ENCODE measurements around the gene CPSF4.
A peak's percentile ranks its signal among the peaks of the same experiment; 100 is the strongest.
"Not testable (repeated sequence)": the region's sequence is repeated elsewhere in the genome, so short reads cannot be mapped to it uniquely, and the experiment has no call there.

Gene CPSF4

DNA sequence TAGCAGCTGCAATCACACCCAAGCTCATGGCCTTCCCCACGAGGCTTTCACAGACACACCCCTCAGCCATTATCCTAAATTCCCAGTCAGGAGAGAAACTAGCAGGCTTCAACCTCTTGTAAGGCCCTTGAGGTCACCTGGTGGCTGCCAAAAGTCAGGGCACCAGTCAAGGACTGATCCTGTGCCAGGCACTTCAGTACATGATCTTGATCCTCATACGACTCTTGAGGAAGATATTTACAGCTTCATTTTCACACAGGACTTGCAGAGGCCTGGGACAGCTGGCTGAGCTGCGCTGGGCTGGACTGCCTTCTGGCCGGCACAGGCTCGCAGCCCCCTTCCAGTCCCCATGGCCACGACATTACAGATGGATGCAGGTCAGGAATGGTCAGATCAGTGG lies 39.1 kb upstream of the CPSF4 start:
- peaks cover 61% of the 10 kb centered on the region for H3K36me3 Mint-ChIP-seq (ENCODE audit: insufficient read depth)
- no peak for DNase-seq
- H3K27me3 Mint-ChIP-seq, result no peaks in the 10 kb centered on the region
- H3K9me3 Mint-ChIP-seq, result no peaks in the 10 kb centered on the region
- H3K27ac Mint-ChIP-seq, result no peak overlapping the region
- H3K4me3 Mint-ChIP-seq, result no peak overlapping the region
- peaks cover 23 to 32% of the 10 kb centered on the region in 2 donors for H3K4me1 Mint-ChIP-seq (ENCODE audit: low read depth in 2 of 2)
- ATAC-seq (replicated peaks), result no peak

- no peaks in the 10 kb centered on the region for H3K9me3 Mint-ChIP-seq
- ATAC-seq (replicated peaks) (no peak), DNase-seq (no peak)
- no peaks in the 10 kb centered on the region for H3K27me3 Mint-ChIP-seq
- H3K4me3 Mint-ChIP-seq, result no peak overlapping the region
- no peak overlapping the region for H3K27ac Mint-ChIP-seq
- peaks cover 37 to 44% of the 10 kb centered on the region in 2 donors for H3K4me1 Mint-ChIP-seq (ENCODE audit: low read depth in 2 of 2)
- H3K36me3 Mint-ChIP-seq (ENCODE audit: insufficient read depth), result peaks cover 52% of the 10 kb centered on the region
Measured at GRCh38 chr7:99402854-99403253, 35.9 kb upstream of the CPSF4 start.

DNA sequence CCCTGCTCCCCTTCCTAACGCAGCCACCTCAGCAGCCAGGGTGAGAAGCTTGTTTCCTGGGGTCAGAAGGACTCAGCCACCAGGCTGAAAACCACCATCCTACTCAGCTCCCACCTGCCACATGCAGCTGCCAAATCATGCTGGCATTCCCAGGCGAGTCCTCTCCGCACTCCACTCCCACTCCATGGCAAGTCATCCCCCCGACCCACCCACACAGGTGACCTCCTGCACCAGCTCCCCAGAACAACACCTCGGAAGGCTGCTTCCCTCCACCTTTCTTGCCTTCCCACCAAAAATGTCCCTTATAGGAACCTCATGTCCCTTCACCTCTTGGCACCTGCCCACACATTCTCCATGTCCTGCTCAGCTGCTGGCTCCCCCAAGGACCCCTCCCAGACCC lies 35.0 kb upstream of the CPSF4 start:
- Mint-ChIP-seq H3K4me1 (ENCODE audit: low read depth in 2 of 2) (peaks cover 38% of the 10 kb centered on the region in 2 donors), H3K36me3 (ENCODE audit: insufficient read depth) (peaks cover 57% of the 10 kb centered on the region), H3K27me3 (no peaks in the 10 kb centered on the region), H3K4me3 (no peak overlapping the region), H3K27ac (peak overlapping the region in 1 of 2 donors; percentile 42), H3K9me3 (no peaks in the 10 kb centered on the region)
- ATAC-seq (replicated peaks), result no peak
- DNase-seq, result no peak

DNA sequence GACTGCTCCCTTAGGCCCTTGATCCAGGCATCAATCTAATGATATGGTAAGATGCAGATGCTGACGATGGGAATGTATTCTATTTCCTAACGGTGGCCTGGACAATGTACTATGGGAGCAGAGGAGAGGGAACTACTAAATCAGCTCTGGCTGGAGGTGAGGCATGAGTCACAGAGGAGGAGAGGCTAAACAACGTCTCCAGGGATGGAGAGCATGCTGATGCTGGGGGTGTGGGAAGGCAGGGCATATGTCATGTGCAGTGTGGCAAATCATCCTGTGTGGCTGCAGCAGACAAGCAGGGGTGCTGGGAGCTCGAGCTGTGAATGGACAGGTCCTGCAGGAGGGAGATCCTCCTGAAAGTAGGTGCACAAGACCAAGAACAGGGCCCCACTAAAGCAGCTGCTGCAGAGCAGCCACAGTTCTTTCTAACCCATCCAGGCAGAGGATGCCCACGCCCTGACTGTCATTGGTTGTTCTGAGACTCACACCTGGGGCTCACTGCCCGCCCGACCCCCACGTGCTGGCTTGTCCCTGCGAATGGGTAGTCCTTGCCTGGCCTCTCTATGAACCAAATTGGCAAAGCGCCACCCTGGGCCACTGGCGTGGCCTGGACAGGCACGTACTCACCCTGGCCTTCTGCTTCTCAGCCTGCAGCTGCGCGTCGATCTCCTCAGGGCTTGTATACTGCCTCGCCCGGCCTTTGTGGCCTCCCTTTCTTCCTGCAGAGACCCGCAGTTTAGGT lies 34.3 kb upstream of the CPSF4 start:
- Mint-ChIP-seq H3K4me1 (ENCODE audit: low read depth in 2 of 2) (peaks cover 40 to 41% of the 10 kb centered on the region in 2 donors), H3K27ac (peak overlapping the region; percentile 1 to 83), H3K4me3 (peak overlapping the region; percentile 25 to 46), H3K9me3 (no peaks in the 10 kb centered on the region), H3K36me3 (ENCODE audit: insufficient read depth) (peaks cover 63% of the 10 kb centered on the region), H3K27me3 (no peaks in the 10 kb centered on the region)
- DNase-seq (no peak), ATAC-seq (replicated peaks) (no peak)

- Mint-ChIP-seq H3K27me3 (no peaks in the 10 kb centered on the region), H3K36me3 (ENCODE audit: insufficient read depth) (peaks cover 64% of the 10 kb centered on the region), H3K4me3 (peak overlapping the region; percentile 25 to 46), H3K27ac (peak overlapping the region; percentile 1 to 83), H3K4me1 (ENCODE audit: low read depth in 2 of 2) (peaks cover 45% of the 10 kb centered on the region in 2 donors), H3K9me3 (no peaks in the 10 kb centered on the region)
- no peak for ATAC-seq (replicated peaks)
- DNase-seq, result peak in 1 of 3 experiments; percentile 7
Measured at GRCh38 chr7:99404977-99405320, 33.8 kb upstream of the CPSF4 start.

GRCh38 chr7:99406557-99406956 lies 32.2 kb upstream of the CPSF4 start:
- DNase-seq (no peak), ATAC-seq (replicated peaks) (no peak)
- H3K9me3 Mint-ChIP-seq, result no peaks in the 10 kb centered on the region
- H3K27me3 Mint-ChIP-seq, result no peaks in the 10 kb centered on the region
- H3K4me1 Mint-ChIP-seq (ENCODE audit: low read depth in 2 of 2), result peaks cover 51 to 53% of the 10 kb centered on the region in 2 donors
- peak overlapping the region; percentile 95 to 99 for H3K27ac Mint-ChIP-seq
- H3K36me3 Mint-ChIP-seq (ENCODE audit: insufficient read depth), result peaks cover 68% of the 10 kb centered on the region
- peak overlapping the region; percentile 31 to 99 for H3K4me3 Mint-ChIP-seq

DNA sequence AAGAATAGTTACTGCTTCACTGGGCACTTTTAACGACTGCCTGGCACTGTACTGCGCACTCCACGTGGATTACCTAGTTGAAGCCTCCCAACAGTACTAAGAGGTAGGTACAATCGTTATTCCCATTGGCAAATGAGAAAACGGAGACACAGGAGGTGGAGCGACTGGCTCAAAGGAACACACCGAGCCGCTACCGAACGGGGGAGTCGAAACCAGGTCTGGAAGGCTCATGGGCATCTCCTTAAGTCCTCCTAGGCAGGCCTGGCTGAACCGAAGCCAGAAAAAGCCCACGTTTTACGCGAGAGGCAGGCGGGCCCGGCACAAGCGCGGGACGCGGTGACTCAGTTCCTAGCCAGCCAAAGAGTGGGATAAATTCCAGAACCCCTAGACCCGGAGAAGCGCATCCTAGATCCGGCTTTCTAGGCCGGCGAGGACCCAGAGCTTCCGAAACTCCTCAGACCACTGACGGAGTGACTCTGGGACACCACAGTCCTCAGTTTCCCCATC lies 30.8 kb upstream of the CPSF4 start:
- Mint-ChIP-seq H3K9me3 (no peaks in the 10 kb centered on the region), H3K4me1 (ENCODE audit: low read depth in 2 of 2) (peaks cover 51% of the 10 kb centered on the region in 2 donors), H3K4me3 (peak overlapping the region; percentile 94 to 99), H3K36me3 (ENCODE audit: insufficient read depth) (peaks cover 68% of the 10 kb centered on the region), H3K27me3 (no peaks in the 10 kb centered on the region), H3K27ac (peak overlapping the region; percentile 95 to 99)
- DNase-seq, result peak; percentile 9 to 22 (median 21)
- ATAC-seq (replicated peaks), result peak; percentile 19

GRCh38 chr7:99408379-99409191 lies 30.2 kb upstream of the CPSF4 start, which contains the start of the genes BUD31 and PDAP1:
Gene BUD31, plus strand, starts transcription at chr7:99408969. Its CDS starts 2,124 bp downstream, at chr7:99411093.
Gene PDAP1, minus strand, starts transcription at chr7:99408597. Its CDS starts 49 bp downstream, at chr7:99408548.
- H3K36me3 Mint-ChIP-seq (ENCODE audit: insufficient read depth), result peaks cover 69% of the 10 kb centered on the region
- peak within 1 kb of the TSS; percentile 94 to 99 for H3K4me3 Mint-ChIP-seq
- H3K27me3 Mint-ChIP-seq, result no peaks in the 10 kb centered on the region
- DNase-seq (peak; percentile 94 to 100 (median 96)), ATAC-seq (replicated peaks) (peak; percentile 84)
- no peaks in the 10 kb centered on the region for H3K9me3 Mint-ChIP-seq
- peaks cover 48 to 50% of the 10 kb centered on the region in 2 donors for H3K4me1 Mint-ChIP-seq (ENCODE audit: low read depth in 2 of 2)
- H3K27ac Mint-ChIP-seq, result peak within 1 kb of the TSS; percentile 95 to 99

DNA sequence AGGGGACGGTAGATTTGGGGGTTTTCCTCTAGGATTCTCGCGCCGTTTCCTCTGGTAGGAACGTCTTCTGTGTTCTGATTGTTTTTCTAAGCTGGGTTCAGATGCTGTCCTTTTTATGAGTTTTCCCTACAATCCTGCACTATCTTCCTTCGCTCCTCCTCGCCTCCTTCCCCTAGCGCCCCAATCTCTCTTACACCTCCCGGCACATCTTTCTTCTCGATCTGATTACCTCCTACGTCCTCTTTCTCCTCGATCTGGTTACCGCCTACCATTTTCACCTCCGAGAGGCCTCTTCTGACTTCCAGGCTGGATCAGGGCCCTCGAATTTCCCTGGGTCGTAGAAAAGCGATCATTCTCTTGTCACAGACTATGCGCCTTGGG lies 29.6 kb upstream of the CPSF4 start:
- Mint-ChIP-seq H3K4me3 (peak overlapping the region; percentile 94 to 99), H3K9me3 (no peaks in the 10 kb centered on the region), H3K36me3 (ENCODE audit: insufficient read depth) (peaks cover 71% of the 10 kb centered on the region), H3K27ac (peak overlapping the region; percentile 95 to 99), H3K27me3 (no peaks in the 10 kb centered on the region), H3K4me1 (ENCODE audit: low read depth in 2 of 2) (peaks cover 44 to 46% of the 10 kb centered on the region in 2 donors)
- no peak for DNase-seq
- peak; percentile 7 for ATAC-seq (replicated peaks)

DNA sequence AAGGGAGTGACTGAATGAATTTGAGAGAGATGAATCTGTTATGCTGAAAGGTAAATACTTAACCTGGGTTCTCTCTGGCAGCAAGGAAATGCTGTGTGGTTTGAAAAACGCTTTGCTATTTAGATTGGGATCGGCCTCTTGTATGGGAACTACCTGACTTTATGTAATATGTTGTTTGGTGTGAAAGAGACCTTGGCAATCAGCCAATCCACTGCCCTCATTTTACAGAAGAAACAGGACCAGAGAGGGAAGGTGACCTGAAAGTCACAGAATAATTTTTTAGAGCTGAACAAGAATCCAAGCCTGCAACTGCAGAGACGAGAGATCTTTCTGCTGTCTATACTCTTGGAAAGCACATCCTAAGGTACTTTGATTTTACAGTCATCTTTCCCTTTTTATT lies 28.9 kb upstream of the CPSF4 start:
- H3K4me1 Mint-ChIP-seq (ENCODE audit: low read depth in 2 of 2), result peaks cover 42 to 43% of the 10 kb centered on the region in 2 donors

DNA sequence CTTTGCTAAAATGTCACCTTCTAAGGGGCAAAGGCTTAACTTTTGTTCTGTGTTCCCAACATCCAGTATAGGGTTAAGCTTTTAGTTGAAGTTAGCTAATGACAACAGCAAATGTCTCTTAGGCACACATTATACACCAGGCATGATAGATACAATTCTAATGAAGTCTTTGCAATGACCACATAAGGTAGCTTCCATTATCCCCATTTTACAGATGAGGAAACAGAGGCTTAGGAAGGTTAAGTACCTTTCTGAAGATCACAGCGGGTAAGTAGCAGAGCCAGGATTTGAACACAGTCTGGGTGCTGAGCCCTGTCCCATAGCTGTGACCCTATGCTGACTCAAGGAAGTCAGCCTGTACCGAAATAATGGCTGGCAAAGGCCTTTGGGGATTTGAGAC lies 28.1 kb upstream of the CPSF4 start:
- no peak for DNase-seq
- Mint-ChIP-seq H3K4me1 (ENCODE audit: low read depth in 2 of 2) (peaks cover 42 to 43% of the 10 kb centered on the region in 2 donors), H3K27ac (peak overlapping the region; percentile 95 to 99), H3K9me3 (no peaks in the 10 kb centered on the region), H3K4me3 (peak overlapping the region; percentile 94 to 99), H3K27me3 (no peaks in the 10 kb centered on the region), H3K36me3 (ENCODE audit: insufficient read depth) (peaks cover 81% of the 10 kb centered on the region)
- no peak for ATAC-seq (replicated peaks)

More for the DNA sequence above, 28.9 kb upstream of the CPSF4 start:
- Mint-ChIP-seq H3K9me3 (no peaks in the 10 kb centered on the region), H3K27ac (peak overlapping the region; percentile 95 to 99), H3K36me3 (ENCODE audit: insufficient read depth) (peaks cover 78% of the 10 kb centered on the region), H3K4me3 (peak overlapping the region; percentile 94 to 99), H3K27me3 (no peaks in the 10 kb centered on the region)
- ATAC-seq (replicated peaks) (no peak), DNase-seq (no peak)

- peaks cover 9 to 11% of the 10 kb centered on the region in 2 donors for H3K4me1 Mint-ChIP-seq (ENCODE audit: low read depth in 2 of 2)
- H3K36me3 Mint-ChIP-seq (ENCODE audit: insufficient read depth), result peaks cover 99% of the 10 kb centered on the region
Measured at GRCh38 chr7:99415513-99416127, 23.1 kb upstream of the CPSF4 start.

DNA sequence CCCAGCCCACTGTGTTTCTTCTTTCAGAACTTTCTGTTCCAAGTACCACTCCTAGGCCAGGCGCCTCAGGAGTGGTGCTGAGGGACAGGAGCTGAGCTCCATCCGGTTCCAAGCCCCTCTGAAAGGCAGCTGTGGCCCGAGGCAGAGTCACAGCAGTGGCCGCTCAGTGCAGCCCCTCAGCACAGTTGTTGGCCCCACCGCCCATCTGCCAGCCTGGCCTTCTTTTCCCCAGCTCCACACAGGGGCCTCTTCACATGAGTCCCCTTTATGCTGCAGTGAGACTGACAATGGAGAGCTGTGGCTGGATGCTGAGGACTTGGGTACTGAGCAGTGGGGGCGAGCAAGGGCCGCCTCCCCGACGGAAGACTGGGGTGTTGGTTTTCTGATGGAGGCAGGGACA lies 20.5 kb upstream of the CPSF4 start:
- H3K27me3 Mint-ChIP-seq, result no peaks in the 10 kb centered on the region
- H3K4me3 Mint-ChIP-seq, result no peak overlapping the region
- DNase-seq (no peak), ATAC-seq (replicated peaks) (no peak)
- no peaks in the 10 kb centered on the region for H3K9me3 Mint-ChIP-seq
- peaks cover under 1 to 6% of the 10 kb centered on the region in 2 donors for H3K4me1 Mint-ChIP-seq (ENCODE audit: low read depth in 2 of 2)
- H3K36me3 Mint-ChIP-seq (ENCODE audit: insufficient read depth), result peaks cover 83% of the 10 kb centered on the region
- H3K27ac Mint-ChIP-seq, result no peak overlapping the region

More at GRCh38 chr7:99415513-99416127, 23.1 kb upstream of the CPSF4 start:
- H3K27ac Mint-ChIP-seq, result peak overlapping the region; percentile 6 to 23
- not testable (repeated sequence) for ATAC-seq (replicated peaks); H3K27me3 Mint-ChIP-seq; H3K4me3 Mint-ChIP-seq; H3K9me3 Mint-ChIP-seq; DNase-seq
